ENCODE results near the gene LOXL4. TPM values are rescaled to one million over a fixed set of nuclear protein-coding genes. Genes with fewer than 3 reads are reported as not detected.

The LOXL4 gene
- total and polyA plus RNA-seq, 2 donors (not counting 1 experiment from before 2014, with no cell fraction given): 0.12 TPM; not detected in 1

GRCh38 chr10:98217801-98218200, 50.2 kb downstream of the LOXL4 start:
- no peak overlapping the region for H3K27ac Mint-ChIP-seq
- Histone ChIP-seq H3K27ac (ENCODE audit: low read length in 2 of 2) (no peak overlapping the region), H3K36me3 (replicated peaks in 1 of 2; ENCODE audit: control extremely low read depth in 1 of 2, control insufficient read depth in 1 of 2, extremely low read depth in 1 of 2, insufficient read depth in 2 of 2, low read length in 1 of 2) (peaks cover 3 to 5% of the 10 kb centered on the region in 2 experiments), H3K4me2 (replicated peaks; ENCODE audit: low read depth, low read length, poor library complexity, severe bottlenecking) (no peak overlapping the region), H4K20me1 (ENCODE audit: control insufficient read depth, insufficient read depth, low read length, poor library complexity, severe bottlenecking) (no peaks in the 10 kb centered on the region), H3K9me3 (ENCODE audit: control extremely low read depth in 1 of 3, control insufficient read depth in 2 of 3, insufficient read depth in 1 of 3, low read length in 2 of 3) (peaks cover 5 to 18% (median 10%) of the 10 kb centered on the region in 3 donors), H3K79me2 (ENCODE audit: control insufficient read depth, insufficient read depth, low read length) (peaks cover 20% of the 10 kb centered on the region), H3K4me1 (ENCODE audit: control insufficient read depth in 2 of 2, insufficient read depth in 2 of 2, low read length in 2 of 2) (no peaks in the 10 kb centered on the region), H3K4me3 (ENCODE audit: control extremely low read depth in 1 of 5, extremely low read depth in 1 of 5, insufficient read depth in 1 of 5, low read depth in 2 of 5, low read length in 4 of 5) (no peak overlapping the region), H3K9ac (ENCODE audit: low read length) (no peak overlapping the region), H2AFZ (ENCODE audit: insufficient read depth, low read depth, low read length, poor library complexity, severe bottlenecking) (no peak overlapping the region), H3K27me3 (replicated peaks in 1 of 4; ENCODE audit: control extremely low read depth in 1 of 4, control insufficient read depth in 3 of 4, insufficient read depth in 4 of 4, low read length in 3 of 4) (no peaks in the 10 kb centered on the region)
- no CpG with 5 or more reads among the region's 1 CpG for WGBS (ENCODE audit: insufficient coverage)
- TF ChIP-seq EZH2 (IDR thresholded peaks at IDR 0.05; ENCODE audit: borderline replicate concordance, insufficient read depth, low read depth, low read length, poor library complexity, severe bottlenecking) (no peak), CTCF (IDR thresholded peaks at IDR 0.05) (no peak)
- peaks cover 23% of the 10 kb centered on the region for H3K4me1 Mint-ChIP-seq
- H3K27me3 Mint-ChIP-seq: no peaks in the 10 kb centered on the region
- peaks cover 8% of the 10 kb centered on the region for H3K9me3 Mint-ChIP-seq (ENCODE audit: insufficient read depth)
- DNase-seq: no peak
- no peak overlapping the region for H3K4me3 Mint-ChIP-seq
- intact Hi-C loops (cut with micrococcal nuclease): no loop called here
- ChIA-PET CTCF (no interaction called here), POLR2A (no interaction called here)
- no peak for ATAC-seq (ENCODE audit: low read depth)

- Mint-ChIP-seq H3K27me3 (no peaks in the 10 kb centered on the region), H3K4me1 (peaks cover 40% of the 10 kb centered on the region), H3K27ac (no peak overlapping the region), H3K9me3 (ENCODE audit: insufficient read depth) (peaks cover 8% of the 10 kb centered on the region), H3K4me3 (no peak overlapping the region)
- Histone ChIP-seq H3K4me1 (ENCODE audit: control insufficient read depth in 2 of 2, insufficient read depth in 2 of 2, low read length in 2 of 2) (peaks cover 0 to 7% of the 10 kb centered on the region in 2 donors), H2AFZ (ENCODE audit: insufficient read depth, low read depth, low read length, poor library complexity, severe bottlenecking) (no peak overlapping the region), H3K4me2 (replicated peaks; ENCODE audit: low read depth, low read length, poor library complexity, severe bottlenecking) (no peak overlapping the region), H3K9me3 (ENCODE audit: control extremely low read depth in 1 of 3, control insufficient read depth in 2 of 3, insufficient read depth in 1 of 3, low read length in 2 of 3) (peaks cover 5 to 18% (median 10%) of the 10 kb centered on the region in 3 donors), H3K27me3 (replicated peaks in 1 of 4; ENCODE audit: control extremely low read depth in 1 of 4, control insufficient read depth in 3 of 4, insufficient read depth in 4 of 4, low read length in 3 of 4) (no peaks in the 10 kb centered on the region), H4K20me1 (ENCODE audit: control insufficient read depth, insufficient read depth, low read length, poor library complexity, severe bottlenecking) (peaks cover 9% of the 10 kb centered on the region), H3K4me3 (ENCODE audit: control extremely low read depth in 1 of 5, extremely low read depth in 1 of 5, insufficient read depth in 1 of 5, low read depth in 2 of 5, low read length in 4 of 5) (no peak overlapping the region), H3K27ac (ENCODE audit: low read length in 2 of 2) (no peak overlapping the region), H3K9ac (ENCODE audit: low read length) (no peak overlapping the region), H3K79me2 (ENCODE audit: control insufficient read depth, insufficient read depth, low read length) (peaks cover 32% of the 10 kb centered on the region), H3K36me3 (replicated peaks in 1 of 2; ENCODE audit: control extremely low read depth in 1 of 2, control insufficient read depth in 1 of 2, extremely low read depth in 1 of 2, insufficient read depth in 2 of 2, low read length in 1 of 2) (peaks cover 3 to 7% of the 10 kb centered on the region in 2 experiments)
- ChIA-PET POLR2A (no interaction called here), CTCF (no interaction called here)
- WGBS (ENCODE audit: insufficient coverage): no CpG with 5 or more reads among the region's 2 CpGs
- intact Hi-C loops (cut with micrococcal nuclease): no loop called here
- DNase-seq (no peak), ATAC-seq (ENCODE audit: low read depth) (no peak)
- TF ChIP-seq CTCF (IDR thresholded peaks at IDR 0.05) (no peak), EZH2 (IDR thresholded peaks at IDR 0.05; ENCODE audit: borderline replicate concordance, insufficient read depth, low read depth, low read length, poor library complexity, severe bottlenecking) (no peak)
These were observed 52.6 kb downstream of the LOXL4 start for GRCh38 chr10:98215373-98215772.

Data from B cell (primary cell).